ENCODE measurements around the gene CRISPLD2. TPM values are rescaled to one million over a fixed set of nuclear protein-coding genes. Genes with fewer than 3 reads are reported as not detected.

Gene CRISPLD2
- total RNA-seq, 2 experiments from 2014 or later, result 2.0 to 2.6 TPM

GRCh38 chr16:84791088-84791487, 28.7 kb upstream of the CRISPLD2 start:
- H3K4me3 ChIP-seq (ENCODE audit: low read length), result no peak overlapping the region
- no peak overlapping the region for H3K27ac ChIP-seq (ENCODE audit: low read depth in 1 of 2, low read length in 2 of 2)
- ChIA-PET POLR2A (no interaction called here), CTCF (no interaction called here)
- no peak for ATAC-seq (ENCODE audit: poor library complexity)
- Mint-ChIP-seq H3K4me1 (ENCODE audit: low read depth) (no peaks in the 10 kb centered on the region), H3K4me3 (no peak overlapping the region), H3K27me3 (no peaks in the 10 kb centered on the region), H3K9me3 (no peaks in the 10 kb centered on the region), H3K27ac (no peak overlapping the region), H3K36me3 (ENCODE audit: low read depth) (no peaks in the 10 kb centered on the region)
- TF ChIP-seq CTCF (IDR thresholded peaks at IDR 0.05), result no peak
- H3K27me3 ChIP-seq (ENCODE audit: control insufficient read depth in 1 of 2, insufficient read depth in 2 of 2, low read length in 2 of 2), result no peaks in the 10 kb centered on the region
- H3K4me1 ChIP-seq (ENCODE audit: insufficient read depth, low read length), result no peaks in the 10 kb centered on the region
- H3K9me3 ChIP-seq (ENCODE audit: control insufficient read depth in 1 of 2, insufficient read depth in 1 of 2, low read length in 2 of 2), result no peaks in the 10 kb centered on the region
- DNase-seq, result no peak
- intact Hi-C loops (cut with DNase I, micrococcal nuclease), result no loop called here
- no peaks in the 10 kb centered on the region for H3K36me3 ChIP-seq (ENCODE audit: insufficient read depth, low read length)

- no peak for TF ChIP-seq CTCF (IDR thresholded peaks at IDR 0.05)
- no peaks in the 10 kb centered on the region for H3K27me3 ChIP-seq (ENCODE audit: control insufficient read depth in 1 of 2, insufficient read depth in 2 of 2, low read length in 2 of 2)
- no peak overlapping the region for H3K27ac ChIP-seq (ENCODE audit: low read depth in 1 of 2, low read length in 2 of 2)
- Mint-ChIP-seq H3K4me3 (no peak overlapping the region), H3K27ac (no peak overlapping the region), H3K36me3 (ENCODE audit: low read depth) (no peaks in the 10 kb centered on the region), H3K27me3 (no peaks in the 10 kb centered on the region), H3K9me3 (no peaks in the 10 kb centered on the region), H3K4me1 (ENCODE audit: low read depth) (no peaks in the 10 kb centered on the region)
- DNase-seq (no peak), ATAC-seq (ENCODE audit: poor library complexity) (no peak)
- no peak overlapping the region for H3K4me3 ChIP-seq (ENCODE audit: low read length)
- intact Hi-C loops (cut with DNase I, micrococcal nuclease), result no loop called here
- H3K4me1 ChIP-seq (ENCODE audit: insufficient read depth, low read length), result no peaks in the 10 kb centered on the region
- no peaks in the 10 kb centered on the region for H3K9me3 ChIP-seq (ENCODE audit: control insufficient read depth in 1 of 2, insufficient read depth in 1 of 2, low read length in 2 of 2)
- no peaks in the 10 kb centered on the region for H3K36me3 ChIP-seq (ENCODE audit: insufficient read depth, low read length)
- ChIA-PET CTCF (no interaction called here), POLR2A (no interaction called here)
Observed at GRCh38 chr16:84791501-84791900, 28.3 kb upstream of the CRISPLD2 start.

- H3K4me3 ChIP-seq (ENCODE audit: low read length), result no peak overlapping the region
- Mint-ChIP-seq H3K36me3 (ENCODE audit: low read depth) (no peaks in the 10 kb centered on the region), H3K27ac (no peak overlapping the region), H3K27me3 (no peaks in the 10 kb centered on the region), H3K4me1 (ENCODE audit: low read depth) (no peaks in the 10 kb centered on the region), H3K4me3 (no peak overlapping the region), H3K9me3 (no peaks in the 10 kb centered on the region)
- H3K36me3 ChIP-seq (ENCODE audit: insufficient read depth, low read length), result no peaks in the 10 kb centered on the region
- intact Hi-C loops (cut with DNase I, micrococcal nuclease), result no loop called here
- H3K4me1 ChIP-seq (ENCODE audit: insufficient read depth, low read length), result no peaks in the 10 kb centered on the region
- CTCF ChIA-PET, result no interaction called here
- H3K27me3 ChIP-seq (ENCODE audit: control insufficient read depth in 1 of 2, insufficient read depth in 2 of 2, low read length in 2 of 2), result no peaks in the 10 kb centered on the region
- DNase-seq (no peak), ATAC-seq (ENCODE audit: poor library complexity) (no peak)
- no peaks in the 10 kb centered on the region for H3K9me3 ChIP-seq (ENCODE audit: control insufficient read depth in 1 of 2, insufficient read depth in 1 of 2, low read length in 2 of 2)
- POLR2A ChIA-PET, result no interaction called here
- no peak for TF ChIP-seq CTCF (IDR thresholded peaks at IDR 0.05)
- H3K27ac ChIP-seq (ENCODE audit: low read depth in 1 of 2, low read length in 2 of 2), result no peak overlapping the region
Observed at GRCh38 chr16:84794186-84794585, 25.6 kb upstream of the CRISPLD2 start.
